Left forelimb (tissue), 1 donor: ENCODE measurements around the gene CSF2.

Source experiments
- DNase-seq: peaks from one replicate; pipeline ENCODE4 v3.0.0-alpha.2; 2018; ENCODE audit warnings: low spot score

The CSF2 gene

DNA sequence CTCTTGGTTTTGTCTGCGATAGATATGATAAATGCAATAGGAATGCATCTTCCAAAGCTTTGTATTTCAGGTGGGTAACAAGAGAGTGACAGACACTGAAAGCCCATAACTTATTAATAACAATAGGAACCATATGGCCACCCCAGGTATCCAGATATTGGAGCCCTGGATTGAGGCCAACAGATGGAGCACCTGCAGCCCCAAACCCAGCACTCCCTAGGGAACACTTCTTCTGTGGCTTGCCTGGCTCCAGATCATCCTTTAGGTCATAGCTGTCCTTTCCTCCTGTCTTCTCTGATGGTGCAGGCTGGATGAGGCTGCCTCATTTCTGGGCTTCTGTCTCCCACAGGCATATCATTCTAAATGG is 18.2 kb upstream of the CSF2 start:
- no peak for DNase-seq

GRCh38 chr5:132055808-132056609 is 17.6 kb upstream of the CSF2 start:
- peak; percentile 44 for DNase-seq

- peak; percentile 49 for DNase-seq
Measured at GRCh38 chr5:132056610-132057497, 16.7 kb upstream of the CSF2 start.

- peak; percentile 41 for DNase-seq
Measured at GRCh38 chr5:132057498-132058255, 15.9 kb upstream of the CSF2 start.

DNA sequence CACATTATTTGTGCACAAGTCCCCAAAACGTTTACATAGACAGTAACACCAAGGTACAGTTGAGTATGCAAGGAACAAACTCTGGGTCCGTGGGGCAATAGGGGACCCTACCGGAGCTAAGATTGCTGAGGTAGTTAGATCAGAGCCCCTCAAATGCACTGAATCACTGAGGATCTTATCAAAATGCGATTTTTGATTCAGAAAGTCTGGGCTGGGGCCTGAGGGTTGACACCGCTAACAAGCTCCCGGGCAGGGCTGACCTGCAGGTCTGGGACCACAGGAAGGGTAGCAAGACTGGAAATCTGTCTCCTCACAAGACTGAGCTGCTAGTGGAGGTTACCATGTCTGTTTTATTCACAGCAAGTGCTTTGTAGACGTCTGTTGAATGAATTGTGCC is 14.9 kb upstream of the CSF2 start:
- no peak for DNase-seq

DNA sequence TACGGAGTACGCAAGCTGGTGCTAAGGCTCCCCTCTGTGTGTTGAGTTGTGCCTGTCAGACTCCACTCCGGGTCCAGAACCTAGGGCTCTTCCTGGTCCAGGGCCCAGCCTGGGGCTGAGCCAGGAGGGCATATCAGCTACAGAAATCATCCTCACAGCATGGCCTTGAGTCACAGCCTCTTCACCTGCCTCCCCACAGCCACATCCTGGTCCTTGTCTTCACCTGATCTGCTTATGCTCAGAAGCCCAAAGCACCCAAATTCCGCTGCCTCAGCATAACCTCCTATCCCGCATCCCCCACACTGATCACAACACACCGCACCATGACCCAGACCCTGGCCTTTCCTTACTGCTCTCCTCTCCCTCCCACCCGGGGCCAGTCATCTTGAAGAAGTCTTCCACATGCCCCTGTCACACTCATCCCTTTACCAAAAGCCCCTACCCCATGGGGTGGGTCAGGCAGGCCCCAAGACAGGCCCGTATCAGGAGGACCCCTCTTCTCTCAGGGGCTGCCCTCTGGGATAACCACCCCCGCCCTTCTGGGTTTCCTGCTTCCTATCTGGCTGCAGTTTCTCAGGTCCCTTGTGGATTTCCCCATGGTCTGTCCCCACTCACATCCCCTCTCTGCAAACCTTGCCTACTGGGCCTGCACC is 14.4 kb upstream of the CSF2 start:
- DNase-seq = peak; percentile 47

DNA sequence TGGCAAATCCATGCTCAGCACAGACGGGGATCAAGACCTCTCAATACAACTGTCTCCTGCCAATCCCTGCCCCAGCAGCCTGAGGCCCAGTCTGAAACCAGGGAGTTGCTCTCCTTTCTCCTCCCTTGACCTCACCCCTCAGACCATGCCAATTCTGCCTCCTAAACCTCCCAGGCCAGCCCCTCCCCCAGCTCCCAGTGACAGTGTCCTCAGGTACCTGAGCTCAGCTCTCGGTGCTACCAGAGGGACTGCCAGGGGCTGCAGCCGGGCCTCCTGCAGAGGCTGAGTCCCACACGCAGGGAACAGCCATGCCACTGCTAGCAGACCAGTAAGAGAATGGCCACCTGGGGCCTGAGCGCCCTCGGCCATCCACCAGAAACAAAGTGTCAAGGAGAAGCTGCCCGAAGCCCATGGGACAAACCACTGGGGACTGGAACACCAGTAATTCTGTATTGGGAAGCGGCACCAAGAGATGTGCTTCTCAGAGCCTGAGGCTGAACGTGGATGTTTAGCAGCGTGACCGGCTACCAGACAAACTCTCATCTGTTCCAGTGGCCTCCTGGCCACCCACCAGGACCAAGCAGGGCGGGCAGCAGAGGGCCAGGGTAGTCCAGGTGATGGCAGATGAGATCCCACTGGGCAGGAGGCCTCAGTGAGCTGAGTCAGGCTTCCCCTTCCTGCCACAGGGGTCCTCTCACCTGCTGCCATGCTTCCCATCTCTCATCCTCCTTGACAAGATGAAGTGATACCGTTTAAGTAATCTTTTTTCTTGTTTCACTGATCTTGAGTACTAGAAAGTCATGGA is 13.7 kb upstream of the CSF2 start:
- peak; percentile 26 for DNase-seq

DNA sequence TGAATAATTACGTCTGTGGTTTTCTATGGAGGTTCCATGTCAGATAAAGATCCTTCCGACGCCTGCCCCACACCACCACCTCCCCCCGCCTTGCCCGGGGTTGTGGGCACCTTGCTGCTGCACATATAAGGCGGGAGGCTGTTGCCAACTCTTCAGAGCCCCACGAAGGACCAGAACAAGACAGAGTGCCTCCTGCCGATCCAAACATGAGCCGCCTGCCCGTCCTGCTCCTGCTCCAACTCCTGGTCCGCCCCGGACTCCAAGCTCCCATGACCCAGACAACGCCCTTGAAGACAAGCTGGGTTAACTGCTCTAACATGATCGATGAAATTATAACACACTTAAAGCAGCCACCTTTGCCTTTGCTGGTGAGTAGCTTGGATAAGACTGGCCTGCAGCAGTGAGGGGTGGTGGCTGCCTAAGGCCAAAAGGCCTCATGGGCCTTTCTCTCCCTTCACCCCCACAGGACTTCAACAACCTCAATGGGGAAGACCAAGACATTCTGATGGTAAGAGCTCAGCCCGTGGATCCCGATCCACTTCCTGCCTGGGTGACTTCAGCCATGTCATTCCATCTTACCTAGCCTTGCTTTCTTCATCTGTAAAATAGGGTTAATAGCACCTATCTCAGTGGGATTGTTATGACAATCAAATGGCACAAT is 13.0 kb upstream of the CSF2 start, which contains the start of gene IL3:
IL3 (plus strand) TSS at position 155 of the 661 bp plus-strand sequence; CDS start at position 207, 52 bp downstream.
- no peak for DNase-seq

GRCh38 chr5:132063090-132063911 is 10.3 kb upstream of the CSF2 start:
- peak; percentile 69 for DNase-seq

- no peak for DNase-seq
Measured at GRCh38 chr5:132064140-132064539, 9.4 kb upstream of the CSF2 start.

DNA sequence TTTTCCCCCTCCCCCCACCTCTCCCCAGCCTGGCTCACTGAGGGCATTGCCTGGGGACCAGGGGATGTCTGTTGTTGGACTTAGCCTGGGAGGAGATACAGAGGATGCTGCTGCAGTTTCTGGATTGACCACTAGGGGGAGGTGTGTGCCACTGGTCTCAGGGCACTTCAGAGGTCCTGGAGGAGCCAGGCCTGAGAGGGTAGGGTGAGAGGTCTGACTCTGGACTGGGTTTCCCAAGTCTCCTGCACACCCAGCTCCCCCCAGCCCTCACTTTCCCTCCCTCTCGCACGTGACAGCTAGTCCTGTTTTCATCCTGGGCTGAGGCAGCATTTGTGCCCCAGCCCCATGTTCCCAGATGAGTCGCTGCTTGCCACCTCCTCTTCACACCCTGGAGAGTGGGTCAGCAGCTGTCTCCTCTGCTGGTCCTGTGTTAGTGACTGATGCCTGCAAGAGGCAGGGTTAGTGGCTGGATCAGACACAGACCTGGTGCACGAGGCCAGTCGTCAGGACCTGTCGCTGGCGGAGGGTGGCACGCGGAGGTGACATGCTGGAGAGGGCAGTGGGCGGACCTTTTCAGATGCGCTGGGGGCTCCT is 8.8 kb upstream of the CSF2 start:
- DNase-seq = no peak

DNA sequence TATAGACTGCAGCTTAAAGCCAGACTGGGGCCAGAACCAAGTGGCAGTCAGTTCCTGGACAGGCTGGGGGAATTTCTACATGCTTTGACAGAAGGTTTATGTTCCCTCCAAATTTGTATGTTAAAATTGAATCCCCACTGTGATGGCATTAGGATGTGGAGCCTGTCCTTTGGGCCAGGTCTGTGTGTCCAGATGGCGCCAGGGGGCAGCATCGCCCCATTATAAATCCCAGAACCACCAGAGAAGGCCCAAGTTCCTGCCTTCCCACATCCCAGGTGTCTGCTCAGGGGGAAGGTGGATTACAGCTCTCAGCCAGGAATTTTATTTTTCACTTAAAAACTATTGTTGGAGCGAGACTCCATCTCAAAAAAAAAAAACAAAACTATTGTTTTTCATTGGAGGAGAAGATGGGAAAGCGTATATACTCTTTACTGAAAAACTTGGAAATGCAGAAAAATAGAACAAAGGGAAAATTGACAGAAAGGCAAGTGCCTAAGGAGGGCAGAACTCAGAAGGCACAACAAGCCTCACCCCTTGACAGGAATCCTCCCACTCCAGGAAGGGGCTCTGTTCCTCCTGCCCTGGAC is 8.1 kb upstream of the CSF2 start:
- DNase-seq = no peak

- no peak for DNase-seq
Measured at GRCh38 chr5:132065951-132066701, 7.5 kb upstream of the CSF2 start.

DNA sequence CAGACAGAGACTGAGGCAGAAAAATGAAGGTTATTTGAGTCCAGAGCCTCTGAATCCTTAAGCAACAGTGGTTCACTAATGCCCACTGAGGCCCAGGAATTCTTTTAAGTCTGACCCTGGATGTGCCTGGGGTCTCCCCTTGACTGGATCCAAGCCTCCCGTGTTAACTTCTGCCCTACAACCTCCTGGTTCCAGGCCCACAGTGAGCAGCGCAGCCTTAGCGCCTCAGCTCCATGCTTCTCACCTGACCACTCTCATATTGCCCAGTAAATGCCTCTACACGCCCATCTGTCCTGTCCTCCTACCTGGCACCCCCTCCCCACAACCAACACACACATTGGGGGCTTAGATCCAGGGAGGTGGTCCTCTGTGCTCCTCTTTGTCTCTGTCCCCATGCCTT is 6.7 kb upstream of the CSF2 start:
- DNase-seq = no peak

GRCh38 chr5:132067451-132067850 is 6.1 kb upstream of the CSF2 start:
- DNase-seq = no peak

- no peak for DNase-seq
Measured at GRCh38 chr5:132067941-132068808, 5.4 kb upstream of the CSF2 start.

GRCh38 chr5:132069561-132069960 is 4.0 kb upstream of the CSF2 start:
- no peak for DNase-seq
